ENCODE results near the gene PLLP. TPM values are rescaled to one million over a fixed set of nuclear protein-coding genes. Genes with fewer than 3 reads are reported as not detected.
"Not testable (repeated sequence)": the region's sequence is repeated elsewhere in the genome, so short reads cannot be mapped to it uniquely, and the experiment has no call there.

The PLLP gene
- total RNA-seq, 2 donors from 2014 or later: 28.6 to 52.5 TPM

- intact Hi-C loops (cut with DNase I): no loop called here
- 89% methylated on average over 25 of the region's 25 CpGs for WGBS
- DNase-seq (ENCODE audit: low spot score): no peak
- H3K27me3 ChIP-seq (replicated peaks; ENCODE audit: insufficient read depth): no peaks in the 10 kb centered on the region
- no peak overlapping the region for H3K27ac ChIP-seq
- peaks cover 6% of the 10 kb centered on the region for H3K4me1 ChIP-seq (replicated peaks)
- no peak overlapping the region for H3K4me3 ChIP-seq
- TF ChIP-seq POLR2AphosphoS5 (IDR thresholded peaks at IDR 0.05) (no peak), POLR2A (IDR thresholded peaks at IDR 0.05) (no peak), CTCF (IDR thresholded peaks at IDR 0.05) (no peak)
- H3K9me3 ChIP-seq: no peaks in the 10 kb centered on the region
- no peaks in the 10 kb centered on the region for H3K36me3 ChIP-seq
These were observed 14.0 kb downstream of the PLLP start for GRCh38 chr16:57270221-57271062.

GRCh38 chr16:57268804-57269800 is 15.4 kb downstream of the PLLP start:
- DNase-seq (ENCODE audit: low spot score): no peak

GRCh38 chr16:57267343-57267742 is 17.1 kb downstream of the PLLP start:
- DNase-seq (ENCODE audit: low spot score); H3K4me3 ChIP-seq; H3K36me3 ChIP-seq; H3K27me3 ChIP-seq (replicated peaks; ENCODE audit: insufficient read depth); H3K4me1 ChIP-seq (replicated peaks); H3K9me3 ChIP-seq; intact Hi-C loops (cut with DNase I): not testable (repeated sequence)
- 57% methylated on average over 2 of the region's 2 CpGs for WGBS
- peak overlapping the region; percentile 76 to 79 for H3K27ac ChIP-seq

More at GRCh38 chr16:57268804-57269800, 15.4 kb downstream of the PLLP start:
- WGBS: 70% methylated on average over 14 of the region's 14 CpGs
- intact Hi-C loops (cut with DNase I): no loop called here
- Histone ChIP-seq H3K27ac (no peak overlapping the region), H3K4me3 (no peak overlapping the region), H3K27me3 (replicated peaks; ENCODE audit: insufficient read depth) (no peaks in the 10 kb centered on the region), H3K4me1 (replicated peaks) (peaks cover 9% of the 10 kb centered on the region), H3K9me3 (no peaks in the 10 kb centered on the region), H3K36me3 (no peaks in the 10 kb centered on the region)
- no peak for TF ChIP-seq POLR2A (IDR thresholded peaks at IDR 0.05)
- TF ChIP-seq CTCF (IDR thresholded peaks at IDR 0.05): no peak
- no peak for TF ChIP-seq POLR2AphosphoS5 (IDR thresholded peaks at IDR 0.05)

GRCh38 chr16:57266531-57267260 is 17.8 kb downstream of the PLLP start:
- WGBS: 23% methylated on average over 6 of the region's 6 CpGs
- H3K27ac ChIP-seq: peak overlapping the region; percentile 76 to 79

More at GRCh38 chr16:57266531-57267260, 17.8 kb downstream of the PLLP start:
- peaks cover 9% of the 10 kb centered on the region for H3K4me1 ChIP-seq (replicated peaks)
- no peaks in the 10 kb centered on the region for H3K36me3 ChIP-seq
- no peak for TF ChIP-seq POLR2A (IDR thresholded peaks at IDR 0.05)
- no peak for TF ChIP-seq POLR2AphosphoS5 (IDR thresholded peaks at IDR 0.05)
- TF ChIP-seq CTCF (IDR thresholded peaks at IDR 0.05): no peak
- intact Hi-C loops (cut with DNase I): no loop called here
- no peaks in the 10 kb centered on the region for H3K27me3 ChIP-seq (replicated peaks; ENCODE audit: insufficient read depth)
- DNase-seq (ENCODE audit: low spot score): peak; percentile 33
- H3K9me3 ChIP-seq: no peaks in the 10 kb centered on the region
- no peak overlapping the region for H3K4me3 ChIP-seq

Measured in prostate gland (tissue), 2 donors.